IPS-15b (cell line): ENCODE data around the gene PPIL4.

Source experiments
- H3K27me3 ChIP-seq: one replicate; pipeline ENCODE4 v1.6.1; 2013; ENCODE audit warnings: low read length; ENCODE audit not compliant: control insufficient read depth, insufficient read depth
- H3K36me3 ChIP-seq: one replicate; pipeline ENCODE4 v1.6.1; 2013; ENCODE audit warnings: low read length; ENCODE audit not compliant: control insufficient read depth, insufficient read depth
- H3K4me1 ChIP-seq: one replicate; pipeline ENCODE4 v1.6.1; 2013; ENCODE audit warnings: mild to moderate bottlenecking, low read length; ENCODE audit not compliant: control insufficient read depth, insufficient read depth
- H3K4me3 ChIP-seq: one replicate; pipeline ENCODE4 v1.5.1; 2013; ENCODE audit warnings: low read depth, low read length
- H3K9ac ChIP-seq: one replicate; pipeline ENCODE4 v1.6.1; 2013; ENCODE audit warnings: low read depth, mild to moderate bottlenecking, low read length
- H3K9me3 ChIP-seq: one replicate; pipeline ENCODE4 v1.6.1; 2013; ENCODE audit warnings: mild to moderate bottlenecking, low read length; ENCODE audit not compliant: control insufficient read depth, insufficient read depth

The PPIL4 gene

GRCh38 chr6:149480502-149481280 lies 65.2 kb downstream of the PPIL4 start:
- Histone ChIP-seq H3K27me3 (no peaks in the 10 kb centered on the region), H3K36me3 (no peaks in the 10 kb centered on the region), H3K9ac (no peak overlapping the region), H3K9me3 (no peaks in the 10 kb centered on the region), H3K4me3 (no peak overlapping the region), H3K4me1 (no peaks in the 10 kb centered on the region)

- H3K27me3 ChIP-seq = no peaks in the 10 kb centered on the region
- no peak overlapping the region for H3K9ac ChIP-seq
- H3K4me1 ChIP-seq = no peaks in the 10 kb centered on the region
- H3K4me3 ChIP-seq = no peak overlapping the region
- H3K9me3 ChIP-seq = no peaks in the 10 kb centered on the region
- no peaks in the 10 kb centered on the region for H3K36me3 ChIP-seq
These were observed 67.1 kb downstream of the PPIL4 start for GRCh38 chr6:149478631-149479314.

- Histone ChIP-seq H3K4me3 (no peak overlapping the region), H3K9me3 (no peaks in the 10 kb centered on the region), H3K9ac (no peak overlapping the region), H3K4me1 (peaks cover 6% of the 10 kb centered on the region), H3K36me3 (no peaks in the 10 kb centered on the region), H3K27me3 (no peaks in the 10 kb centered on the region)
These were observed 68.3 kb downstream of the PPIL4 start for GRCh38 chr6:149477544-149477943.

- Histone ChIP-seq H3K27me3 (no peaks in the 10 kb centered on the region), H3K4me1 (peaks cover 6% of the 10 kb centered on the region), H3K9me3 (no peaks in the 10 kb centered on the region), H3K4me3 (no peak overlapping the region), H3K9ac (no peak overlapping the region), H3K36me3 (no peaks in the 10 kb centered on the region)
These were observed 68.9 kb downstream of the PPIL4 start for GRCh38 chr6:149476789-149477455.

GRCh38 chr6:149474108-149474935 lies 71.5 kb downstream of the PPIL4 start:
- no peak overlapping the region for H3K4me3 ChIP-seq
- no peaks in the 10 kb centered on the region for H3K9me3 ChIP-seq
- no peaks in the 10 kb centered on the region for H3K27me3 ChIP-seq
- no peak overlapping the region for H3K9ac ChIP-seq
- peaks cover 6% of the 10 kb centered on the region for H3K4me1 ChIP-seq
- H3K36me3 ChIP-seq = no peaks in the 10 kb centered on the region

- H3K4me1 ChIP-seq = peaks cover 6% of the 10 kb centered on the region
- no peak overlapping the region for H3K9ac ChIP-seq
- H3K36me3 ChIP-seq = no peaks in the 10 kb centered on the region
These were observed 72.5 kb downstream of the PPIL4 start for GRCh38 chr6:149473080-149474052.

GRCh38 chr6:149472241-149472640 lies 73.6 kb downstream of the PPIL4 start:
- Histone ChIP-seq H3K9ac (no peak overlapping the region), H3K4me1 (peaks cover 6% of the 10 kb centered on the region), H3K36me3 (no peaks in the 10 kb centered on the region), H3K27me3 (no peaks in the 10 kb centered on the region), H3K4me3 (no peak overlapping the region), H3K9me3 (no peaks in the 10 kb centered on the region)

More at GRCh38 chr6:149473080-149474052, 72.5 kb downstream of the PPIL4 start:
- H3K9me3 ChIP-seq = no peaks in the 10 kb centered on the region
- H3K27me3 ChIP-seq = no peaks in the 10 kb centered on the region
- H3K4me3 ChIP-seq = no peak overlapping the region

- Histone ChIP-seq H3K9ac (no peak overlapping the region), H3K4me3 (no peak overlapping the region), H3K9me3 (no peaks in the 10 kb centered on the region), H3K27me3 (no peaks in the 10 kb centered on the region), H3K4me1 (peaks cover 6% of the 10 kb centered on the region), H3K36me3 (no peaks in the 10 kb centered on the region)
These were observed 74.0 kb downstream of the PPIL4 start for GRCh38 chr6:149471801-149472200.

- H3K27me3 ChIP-seq = no peaks in the 10 kb centered on the region
- no peak overlapping the region for H3K9ac ChIP-seq
- peaks cover 6% of the 10 kb centered on the region for H3K4me1 ChIP-seq
- H3K36me3 ChIP-seq = no peaks in the 10 kb centered on the region
- no peak overlapping the region for H3K4me3 ChIP-seq
- H3K9me3 ChIP-seq = no peaks in the 10 kb centered on the region
These were observed 74.9 kb downstream of the PPIL4 start for GRCh38 chr6:149470948-149471347.

GRCh38 chr6:149468179-149468578 lies 77.7 kb downstream of the PPIL4 start:
- Histone ChIP-seq H3K27me3 (no peaks in the 10 kb centered on the region), H3K9ac (no peak overlapping the region), H3K9me3 (no peaks in the 10 kb centered on the region), H3K4me3 (no peak overlapping the region), H3K36me3 (no peaks in the 10 kb centered on the region), H3K4me1 (peaks cover 2% of the 10 kb centered on the region)
